Astrocyte (in vitro differentiated cells and primary cell): Measurements from ENCODE around the gene MCTP2.

ENCODE experiments used
- EZH2 ChIP-seq: IDR thresholded peaks from 2 replicates; pipeline ENCODE4 v1.6.1; 2012; ENCODE audit warnings: mild to moderate bottlenecking, low read length, inconsistent platforms; ENCODE audit not compliant: insufficient read depth
- TF ChIP-seq, protein P1 (sequence below): IDR thresholded peaks from 2 replicates; pipeline ENCODE4 v1.5.1; 2011; ENCODE audit warnings: low read depth, mild to moderate bottlenecking, inconsistent platforms, low read length, moderate library complexity; ENCODE audit not compliant: insufficient read depth

DNA sequence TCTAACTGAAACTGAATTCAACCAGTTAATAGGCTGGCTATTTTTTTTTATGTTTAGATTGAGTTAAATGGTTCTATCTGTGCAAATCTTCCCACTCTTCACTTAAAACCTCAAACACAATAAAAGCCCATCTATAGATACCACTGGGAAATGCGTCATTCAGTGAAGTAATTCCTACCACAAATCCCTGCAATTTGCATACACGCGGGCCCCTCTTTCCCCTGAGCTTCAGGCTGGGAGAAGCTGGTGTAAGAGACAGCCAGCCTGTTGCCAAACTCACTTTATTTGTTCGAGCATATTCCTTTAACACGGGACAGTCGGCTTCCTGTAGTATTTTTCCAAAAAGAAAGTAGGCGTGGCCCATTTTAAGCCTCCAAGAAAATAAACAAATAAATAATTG is 26.0 kb upstream of the MCTP2 start:
- TF ChIP-seq, protein P1, sequence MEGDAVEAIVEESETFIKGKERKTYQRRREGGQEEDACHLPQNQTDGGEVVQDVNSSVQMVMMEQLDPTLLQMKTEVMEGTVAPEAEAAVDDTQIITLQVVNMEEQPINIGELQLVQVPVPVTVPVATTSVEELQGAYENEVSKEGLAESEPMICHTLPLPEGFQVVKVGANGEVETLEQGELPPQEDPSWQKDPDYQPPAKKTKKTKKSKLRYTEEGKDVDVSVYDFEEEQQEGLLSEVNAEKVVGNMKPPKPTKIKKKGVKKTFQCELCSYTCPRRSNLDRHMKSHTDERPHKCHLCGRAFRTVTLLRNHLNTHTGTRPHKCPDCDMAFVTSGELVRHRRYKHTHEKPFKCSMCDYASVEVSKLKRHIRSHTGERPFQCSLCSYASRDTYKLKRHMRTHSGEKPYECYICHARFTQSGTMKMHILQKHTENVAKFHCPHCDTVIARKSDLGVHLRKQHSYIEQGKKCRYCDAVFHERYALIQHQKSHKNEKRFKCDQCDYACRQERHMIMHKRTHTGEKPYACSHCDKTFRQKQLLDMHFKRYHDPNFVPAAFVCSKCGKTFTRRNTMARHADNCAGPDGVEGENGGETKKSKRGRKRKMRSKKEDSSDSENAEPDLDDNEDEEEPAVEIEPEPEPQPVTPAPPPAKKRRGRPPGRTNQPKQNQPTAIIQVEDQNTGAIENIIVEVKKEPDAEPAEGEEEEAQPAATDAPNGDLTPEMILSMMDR: no peak
- no peak for TF ChIP-seq EZH2
